ENCODE results near the gene LRRK2.
"Not testable (repeated sequence)": the region's sequence is repeated elsewhere in the genome, so short reads cannot be mapped to it uniquely, and the experiment has no call there.

The LRRK2 gene

DNA sequence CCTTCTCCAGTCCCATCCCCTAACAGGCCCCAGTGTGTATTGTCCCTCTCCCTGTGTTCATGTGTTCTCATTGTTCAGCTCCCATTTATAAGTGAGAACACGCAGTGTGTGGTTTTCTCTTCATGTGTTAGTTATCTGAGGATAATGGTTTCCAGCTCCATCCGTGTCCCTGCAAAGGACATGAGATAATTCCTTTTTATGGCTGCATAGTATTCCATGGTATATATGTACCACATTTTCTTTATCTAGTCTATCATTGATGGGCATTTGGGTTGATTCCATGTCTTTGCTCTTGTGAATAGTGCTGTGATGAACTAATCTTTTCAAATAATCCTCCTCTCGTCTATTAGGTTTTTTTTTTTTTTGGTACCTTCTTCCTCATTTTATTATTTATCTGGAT, 25.9 kb downstream of the LRRK2 start:
- not testable (repeated sequence) for DNase-seq

DNA sequence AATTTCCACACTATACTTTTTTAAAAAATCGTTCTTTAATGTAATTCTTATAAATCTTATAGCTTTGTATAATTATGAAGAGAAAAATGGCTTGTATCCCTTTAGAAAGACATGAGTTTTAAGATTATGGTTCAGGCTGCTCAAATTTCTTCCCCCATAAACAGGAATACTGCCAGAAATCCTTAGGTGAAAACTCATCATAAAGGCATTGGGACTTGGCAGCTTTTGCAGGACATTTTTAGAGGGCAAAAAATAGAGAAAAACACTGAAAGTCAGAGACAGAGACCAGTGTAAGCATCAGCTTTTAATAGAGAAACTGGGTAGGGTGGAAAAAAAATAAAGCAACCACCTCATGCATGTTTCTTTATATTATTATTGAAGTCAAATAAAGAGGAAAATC, 29.1 kb downstream of the LRRK2 start:
- no peak for DNase-seq

- no peak for DNase-seq
Observed at GRCh38 chr12:40254455-40255085, 29.8 kb downstream of the LRRK2 start.

- no peak for DNase-seq
Observed at GRCh38 chr12:40258371-40258770, 33.6 kb downstream of the LRRK2 start.

- no peak for DNase-seq
Observed at GRCh38 chr12:40261937-40262336, 37.1 kb downstream of the LRRK2 start.

- DNase-seq = no peak
Observed at GRCh38 chr12:40262657-40263056, 37.9 kb downstream of the LRRK2 start.

- no peak for DNase-seq
Observed at GRCh38 chr12:40263616-40264409, 39.0 kb downstream of the LRRK2 start.

GRCh38 chr12:40271981-40272664, 47.3 kb downstream of the LRRK2 start:
- DNase-seq = no peak

GRCh38 chr12:40281791-40282364, 57.1 kb downstream of the LRRK2 start:
- no peak for DNase-seq

- DNase-seq = no peak
Observed at GRCh38 chr12:40286583-40286982, 61.8 kb downstream of the LRRK2 start.

GRCh38 chr12:40287369-40287975, 62.7 kb downstream of the LRRK2 start:
- no peak for DNase-seq

DNA sequence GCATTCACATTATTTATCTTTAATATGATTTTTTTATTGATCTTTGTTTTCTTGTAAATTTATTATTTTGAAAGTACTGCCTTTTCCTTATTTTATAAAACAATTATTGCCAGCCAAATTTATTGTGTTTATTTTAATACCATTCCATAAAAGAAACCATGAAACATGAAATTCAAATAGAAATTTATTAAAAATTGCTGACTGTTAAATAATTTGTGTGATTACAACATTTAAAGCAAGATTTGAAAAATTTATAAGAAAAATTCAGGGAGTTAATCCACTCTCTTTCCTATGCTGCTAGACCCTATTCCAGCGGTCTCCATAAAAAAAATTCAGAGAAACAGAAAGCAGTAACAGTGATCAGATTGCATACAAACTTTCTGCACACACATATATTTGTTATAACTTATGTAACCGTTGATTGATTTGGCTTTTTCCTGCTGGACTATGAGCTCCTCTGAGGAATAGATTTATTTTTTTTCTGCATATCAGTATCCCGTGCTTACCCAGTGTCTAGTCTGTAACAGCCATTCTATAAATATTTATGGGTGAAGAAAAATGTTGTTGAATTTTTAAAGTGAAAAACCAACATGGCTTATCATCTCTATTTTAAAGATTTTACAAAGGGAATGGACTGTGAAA, 68.1 kb downstream of the LRRK2 start:
- DNase-seq = no peak

DNA sequence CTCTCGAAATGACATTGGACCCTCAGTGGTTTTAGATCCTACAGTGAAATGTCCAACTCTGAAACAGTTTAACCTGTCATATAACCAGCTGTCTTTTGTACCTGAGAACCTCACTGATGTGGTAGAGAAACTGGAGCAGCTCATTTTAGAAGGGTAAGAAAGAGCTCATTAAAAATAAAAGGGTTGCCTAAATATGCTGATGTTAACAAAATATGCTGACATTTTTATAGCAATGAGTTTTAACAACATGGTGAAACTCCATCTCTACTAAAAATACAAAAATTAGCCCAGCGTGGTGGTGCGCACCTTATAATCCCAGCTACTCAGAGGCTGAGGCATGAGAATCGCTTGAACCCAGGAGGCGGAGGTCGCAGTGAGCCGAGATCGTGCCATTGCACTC, 73.5 kb downstream of the LRRK2 start:
- DNase-seq = no peak

DNA sequence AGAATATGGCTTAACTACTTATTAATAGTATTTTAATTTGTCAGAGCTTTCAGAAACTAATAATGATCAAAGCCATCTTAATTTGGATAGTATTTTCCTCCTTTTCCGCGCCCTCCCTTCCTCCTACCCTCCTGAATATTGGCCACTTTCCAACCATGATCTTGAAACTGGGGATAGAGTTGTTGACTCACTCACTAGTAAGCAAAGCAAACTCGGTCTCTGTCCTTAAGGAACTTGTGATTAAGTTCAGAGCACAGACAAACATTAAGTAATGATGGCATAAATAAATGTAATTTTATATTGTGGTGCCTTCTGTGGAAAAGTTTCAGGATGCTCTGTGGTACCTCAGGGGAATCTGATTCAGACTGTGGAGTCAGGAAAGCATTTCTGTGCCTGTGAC, 75.7 kb downstream of the LRRK2 start:
- DNase-seq = no peak

GRCh38 chr12:40309001-40309400, 84.2 kb downstream of the LRRK2 start:
- DNase-seq = no peak

DNA sequence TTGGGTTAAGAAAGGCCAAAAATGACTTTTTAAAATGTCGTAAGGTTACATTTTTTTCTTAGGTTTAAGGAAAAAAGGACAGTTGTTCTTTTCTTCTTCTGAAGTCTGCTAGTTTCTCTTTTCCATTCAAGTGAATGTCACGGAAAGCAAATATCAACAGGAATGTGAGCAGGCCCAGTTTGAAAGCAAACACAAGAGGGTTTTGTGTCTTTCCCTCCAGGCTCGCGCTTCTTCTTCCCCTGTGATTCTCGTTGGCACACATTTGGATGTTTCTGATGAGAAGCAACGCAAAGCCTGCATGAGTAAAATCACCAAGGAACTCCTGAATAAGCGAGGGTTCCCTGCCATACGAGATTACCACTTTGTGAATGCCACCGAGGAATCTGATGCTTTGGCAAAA, 85.4 kb downstream of the LRRK2 start:
- DNase-seq = no peak

DNA sequence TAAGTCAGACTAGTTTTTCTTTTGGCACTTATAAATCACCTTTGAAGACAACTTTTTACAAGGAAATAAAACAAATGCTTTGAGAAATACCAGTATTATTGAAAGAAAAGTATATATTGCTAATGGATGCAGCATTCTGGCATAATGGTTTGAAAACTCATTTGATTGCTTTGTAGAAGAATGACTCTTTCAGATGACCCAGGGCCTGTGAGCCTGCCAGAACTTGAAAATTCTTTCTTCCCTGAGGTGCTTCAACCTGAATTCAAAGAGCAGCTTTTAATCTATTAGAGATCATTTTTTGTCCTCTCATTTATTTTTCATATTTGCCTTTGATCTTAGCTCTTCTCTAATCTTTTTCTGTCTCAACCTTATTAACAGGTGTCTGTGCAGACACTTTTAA, 87.4 kb downstream of the LRRK2 start:
- DNase-seq = no peak

- DNase-seq = no peak
Observed at GRCh38 chr12:40312982-40313576, 88.3 kb downstream of the LRRK2 start.

DNA sequence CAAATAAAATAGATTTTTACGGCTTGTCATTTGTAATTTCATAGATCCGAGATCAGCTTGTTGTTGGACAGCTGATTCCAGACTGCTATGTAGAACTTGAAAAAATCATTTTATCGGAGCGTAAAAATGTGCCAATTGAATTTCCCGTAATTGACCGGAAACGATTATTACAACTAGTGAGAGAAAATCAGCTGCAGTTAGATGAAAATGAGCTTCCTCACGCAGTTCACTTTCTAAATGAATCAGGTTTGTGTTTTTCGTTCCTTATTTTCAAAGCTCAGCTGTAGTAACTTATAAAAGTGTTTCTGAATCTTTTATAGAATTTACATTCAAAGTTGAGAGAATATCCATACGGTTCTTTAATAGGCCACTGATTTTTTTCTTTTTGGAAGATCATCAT, 89.1 kb downstream of the LRRK2 start:
- no peak for DNase-seq

DNA sequence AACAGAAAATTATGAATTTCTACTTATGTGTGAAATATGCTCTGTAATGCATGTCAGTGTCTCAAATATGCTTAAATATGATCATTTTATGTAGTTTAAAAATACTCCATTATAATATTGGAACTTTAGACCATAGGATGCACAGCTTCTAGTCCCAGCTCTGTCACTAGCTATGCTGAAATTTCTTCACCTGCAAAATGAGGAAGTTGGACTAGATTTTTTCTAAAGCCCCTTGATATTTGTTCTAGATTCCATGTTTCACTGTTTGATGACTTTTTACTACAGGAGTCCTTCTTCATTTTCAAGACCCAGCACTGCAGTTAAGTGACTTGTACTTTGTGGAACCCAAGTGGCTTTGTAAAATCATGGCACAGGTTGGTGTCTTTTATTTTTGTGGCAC, 90.1 kb downstream of the LRRK2 start:
- no peak for DNase-seq

- no peak for DNase-seq
Observed at GRCh38 chr12:40315375-40315774, 90.6 kb downstream of the LRRK2 start.

DNA sequence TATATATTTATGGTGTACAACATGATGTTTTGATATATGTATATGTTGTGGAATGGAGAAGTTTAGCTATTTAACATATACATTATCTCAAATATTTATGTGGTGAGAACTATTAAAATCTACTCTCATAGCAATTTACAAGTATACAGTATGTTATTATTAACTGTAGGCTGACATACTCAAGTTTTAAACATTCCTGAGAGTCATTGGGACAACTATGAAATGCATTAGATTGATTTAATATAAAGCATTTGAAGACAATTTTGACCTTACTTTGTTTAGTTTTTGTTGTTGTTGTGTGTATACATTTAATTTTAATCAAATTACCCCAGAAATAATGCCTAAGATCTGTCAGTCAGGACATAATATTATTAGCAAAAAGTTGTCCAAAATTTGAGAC, 99.5 kb downstream of the LRRK2 start:
- DNase-seq = no peak
